ENCODE measurements around the gene C2orf49. TPM values are rescaled to one million over a fixed set of nuclear protein-coding genes. Genes with fewer than 3 reads are reported as not detected.

Gene C2orf49
- total and polyA plus RNA-seq, 2 experiments from 2014 or later = 16.9 to 19.6 TPM

GRCh38 chr2:105369777-105370690 lies 32.7 kb downstream of the C2orf49 start:
- Histone ChIP-seq H3K27me3 (no peaks in the 10 kb centered on the region), H3K27ac (no peak overlapping the region), H3K4me2 (no peak overlapping the region), H3K36me3 (replicated peaks; ENCODE audit: insufficient read depth, low read depth) (no peaks in the 10 kb centered on the region), H2AFZ (no peak overlapping the region), H3K9me2 (replicated peaks; ENCODE audit: insufficient read depth) (no peaks in the 10 kb centered on the region), H3K9me3 (ENCODE audit: low read depth) (no peaks in the 10 kb centered on the region), H3K4me3 (no peak overlapping the region), H4K20me1 (ENCODE audit: insufficient read depth, poor library complexity, severe bottlenecking) (no peaks in the 10 kb centered on the region), H3K79me2 (no peaks in the 10 kb centered on the region), H3K4me1 (ENCODE audit: insufficient read depth) (no peaks in the 10 kb centered on the region)
- DNase-seq (ENCODE audit: low spot score) = peak; percentile 93
- peak; percentile 85 for TF ChIP-seq CTCF (IDR thresholded peaks at IDR 0.05; ENCODE audit: poor library complexity)
- no peak for TF ChIP-seq EZH2phosphoT487 (IDR thresholded peaks at IDR 0.05; ENCODE audit: low read depth, severe bottlenecking, unreplicated experiment)
- TF ChIP-seq EZH2 (IDR thresholded peaks at IDR 0.05; ENCODE audit: borderline replicate concordance) = no peak
- 49% methylated on average over 29 of the region's 30 CpGs for WGBS (ENCODE audit: low lambda C conversion rate, missing lambda C conversion rate)

GRCh38 chr2:105371156-105371555 lies 33.8 kb downstream of the C2orf49 start:
- Histone ChIP-seq H3K36me3 (replicated peaks; ENCODE audit: insufficient read depth, low read depth) (no peaks in the 10 kb centered on the region), H3K9me2 (replicated peaks; ENCODE audit: insufficient read depth) (no peaks in the 10 kb centered on the region), H3K4me1 (ENCODE audit: insufficient read depth) (no peaks in the 10 kb centered on the region), H2AFZ (no peak overlapping the region), H3K27me3 (no peaks in the 10 kb centered on the region), H4K20me1 (ENCODE audit: insufficient read depth, poor library complexity, severe bottlenecking) (no peaks in the 10 kb centered on the region), H3K4me3 (no peak overlapping the region), H3K4me2 (no peak overlapping the region), H3K9me3 (ENCODE audit: low read depth) (no peaks in the 10 kb centered on the region), H3K79me2 (no peaks in the 10 kb centered on the region), H3K27ac (no peak overlapping the region)
- WGBS (ENCODE audit: low lambda C conversion rate, missing lambda C conversion rate) = 89% methylated on average over 10 of the region's 10 CpGs
- TF ChIP-seq CTCF (IDR thresholded peaks at IDR 0.05; ENCODE audit: poor library complexity) = no peak
- no peak for TF ChIP-seq EZH2 (IDR thresholded peaks at IDR 0.05; ENCODE audit: borderline replicate concordance)
- TF ChIP-seq EZH2phosphoT487 (IDR thresholded peaks at IDR 0.05; ENCODE audit: low read depth, severe bottlenecking, unreplicated experiment) = no peak
- no peak for DNase-seq (ENCODE audit: low spot score)

- WGBS (ENCODE audit: low lambda C conversion rate, missing lambda C conversion rate) = 84% methylated on average over 4 of the region's 4 CpGs
These were observed 34.5 kb downstream of the C2orf49 start for GRCh38 chr2:105371810-105372209.

More at GRCh38 chr2:105371810-105372209, 34.5 kb downstream of the C2orf49 start:
- Histone ChIP-seq H3K79me2 (no peaks in the 10 kb centered on the region), H3K27ac (no peak overlapping the region), H3K27me3 (no peaks in the 10 kb centered on the region), H4K20me1 (ENCODE audit: insufficient read depth, poor library complexity, severe bottlenecking) (no peaks in the 10 kb centered on the region), H3K9me2 (replicated peaks; ENCODE audit: insufficient read depth) (no peaks in the 10 kb centered on the region), H3K4me2 (no peak overlapping the region), H3K4me3 (no peak overlapping the region), H3K4me1 (ENCODE audit: insufficient read depth) (no peaks in the 10 kb centered on the region), H2AFZ (no peak overlapping the region), H3K36me3 (replicated peaks; ENCODE audit: insufficient read depth, low read depth) (no peaks in the 10 kb centered on the region), H3K9me3 (ENCODE audit: low read depth) (no peaks in the 10 kb centered on the region)
- no peak for DNase-seq (ENCODE audit: low spot score)
- TF ChIP-seq EZH2 (IDR thresholded peaks at IDR 0.05; ENCODE audit: borderline replicate concordance) = no peak
- no peak for TF ChIP-seq CTCF (IDR thresholded peaks at IDR 0.05; ENCODE audit: poor library complexity)
- TF ChIP-seq EZH2phosphoT487 (IDR thresholded peaks at IDR 0.05; ENCODE audit: low read depth, severe bottlenecking, unreplicated experiment) = no peak

All from hepatocyte (in vitro differentiated cells).